CD4-positive, alpha-beta T cell treated with Interleukin-4 for 1 hour (primary cell): ENCODE data around the gene CDC42EP3.
A peak's percentile ranks its signal among the peaks of the same experiment; 100 is the strongest.

Experiments
- DNase-seq, 2 donors: peaks; one replicate each; pipeline ENCODE4 v3.0.0-alpha.2; 2020 to 2022

CDC42EP3 gene

DNA sequence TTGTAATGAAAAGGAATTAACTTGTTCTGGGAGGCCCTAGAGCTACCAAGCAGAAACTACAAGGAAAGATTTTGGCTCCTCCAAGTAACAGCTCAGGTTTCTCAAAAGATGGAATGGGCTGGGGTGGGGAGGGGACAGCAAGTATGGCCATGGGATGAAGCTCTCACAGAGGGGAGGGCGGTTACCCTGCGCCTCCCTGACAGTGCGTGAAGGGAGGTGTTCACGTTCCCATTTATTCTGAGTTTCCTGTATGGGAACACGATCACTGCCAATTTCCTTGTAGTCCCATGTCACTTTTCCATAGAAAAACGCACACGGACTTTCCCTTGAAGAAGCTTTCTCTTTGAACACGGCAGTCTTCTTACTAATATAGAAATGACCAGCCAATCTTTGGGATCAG, 17.0 kb downstream of the CDC42EP3 start:
- no peak for DNase-seq

DNA sequence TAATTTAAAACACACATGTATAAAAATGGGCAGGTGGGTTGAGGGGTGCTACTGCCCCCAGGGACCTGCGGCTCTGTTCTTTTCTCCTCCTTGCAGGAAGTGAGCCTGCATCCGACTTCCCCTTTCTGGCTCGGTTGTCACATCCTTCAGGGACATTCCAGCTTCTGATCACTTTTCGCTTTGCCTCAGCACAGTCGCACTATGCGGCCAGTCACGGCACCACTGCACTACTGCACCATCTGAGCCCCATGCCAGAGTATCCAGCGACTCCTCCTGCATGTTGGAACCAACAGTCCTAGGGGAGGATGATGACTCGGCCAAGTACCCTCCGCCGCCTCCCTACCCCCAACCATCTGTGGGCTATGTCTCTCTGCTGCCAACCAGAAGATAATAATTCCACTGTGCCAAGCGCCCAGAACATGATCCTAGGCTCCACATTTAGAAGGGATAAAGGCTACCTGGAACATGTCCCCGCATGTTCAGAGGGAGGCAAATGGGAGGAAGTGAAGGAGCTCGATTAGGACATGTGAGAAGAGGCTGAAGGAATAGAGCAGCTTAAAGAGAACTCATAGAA, 17.6 kb downstream of the CDC42EP3 start:
- peak; percentile 35 to 72 for DNase-seq

DNA sequence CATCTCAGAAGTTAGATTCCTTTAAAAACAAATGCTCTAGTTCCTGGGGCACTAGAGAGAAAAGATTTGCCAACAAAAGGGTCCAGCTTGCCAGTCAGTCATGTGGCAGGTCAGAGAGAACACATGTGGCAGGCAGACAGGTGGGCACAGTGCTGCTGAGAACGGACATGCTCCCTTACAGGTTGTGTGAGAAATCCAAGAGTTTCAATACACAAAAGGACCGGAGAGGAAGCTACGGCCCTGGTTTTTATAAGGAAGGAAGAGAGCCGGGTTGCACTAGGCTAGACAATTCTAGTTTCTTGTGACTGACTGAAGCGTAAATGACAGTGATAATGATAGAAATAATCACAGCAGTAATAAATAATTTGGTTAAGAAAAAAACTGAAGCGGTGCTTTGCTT, 18.3 kb downstream of the CDC42EP3 start:
- no peak for DNase-seq

DNA sequence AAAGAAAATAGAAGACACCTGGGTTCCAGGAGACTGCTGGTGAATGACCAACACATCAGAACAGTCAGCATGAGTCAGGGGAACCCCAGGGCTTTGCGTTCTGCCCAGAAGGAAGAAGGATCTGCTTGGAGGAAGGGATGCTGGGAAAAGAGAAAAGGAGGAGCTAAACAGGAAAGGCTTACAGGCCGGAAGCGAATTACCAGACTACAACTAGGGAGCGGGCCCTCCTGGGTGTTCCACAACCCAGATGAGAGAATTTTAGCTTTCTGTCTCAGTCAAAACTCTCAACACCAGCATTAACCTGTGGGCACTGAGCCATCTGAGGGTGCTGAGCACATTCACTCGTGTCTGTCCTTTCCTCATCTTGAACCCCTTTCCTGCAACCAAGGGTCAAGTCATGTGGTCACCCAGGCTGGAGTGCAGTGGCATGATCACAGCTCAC, 19.2 kb downstream of the CDC42EP3 start:
- no peak for DNase-seq

DNA sequence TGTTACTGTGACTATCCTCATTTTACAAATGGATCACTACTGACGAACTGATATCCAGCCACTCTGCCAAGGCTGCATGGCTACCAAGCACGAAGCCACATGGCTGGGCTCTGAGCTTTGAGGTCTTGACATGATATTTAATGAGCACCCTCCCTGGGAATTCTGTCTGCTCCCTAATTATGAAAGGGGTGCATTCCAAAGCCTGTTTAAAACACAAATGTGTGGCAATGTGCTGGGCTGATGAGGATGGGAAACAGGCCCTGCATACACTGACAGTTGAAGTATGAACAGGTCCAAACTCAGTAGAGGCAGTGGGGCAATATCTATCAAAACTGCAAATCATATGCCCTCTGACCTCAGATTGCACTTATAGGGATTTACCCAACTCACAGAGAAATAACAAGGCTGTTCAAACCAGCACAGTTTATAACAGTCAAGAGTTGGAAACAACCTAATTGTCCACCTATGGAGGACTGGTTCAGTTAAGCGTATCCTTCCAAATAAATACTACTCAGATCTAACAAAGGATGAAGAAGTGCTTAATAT, 20.8 kb downstream of the CDC42EP3 start:
- DNase-seq = no peak

DNA sequence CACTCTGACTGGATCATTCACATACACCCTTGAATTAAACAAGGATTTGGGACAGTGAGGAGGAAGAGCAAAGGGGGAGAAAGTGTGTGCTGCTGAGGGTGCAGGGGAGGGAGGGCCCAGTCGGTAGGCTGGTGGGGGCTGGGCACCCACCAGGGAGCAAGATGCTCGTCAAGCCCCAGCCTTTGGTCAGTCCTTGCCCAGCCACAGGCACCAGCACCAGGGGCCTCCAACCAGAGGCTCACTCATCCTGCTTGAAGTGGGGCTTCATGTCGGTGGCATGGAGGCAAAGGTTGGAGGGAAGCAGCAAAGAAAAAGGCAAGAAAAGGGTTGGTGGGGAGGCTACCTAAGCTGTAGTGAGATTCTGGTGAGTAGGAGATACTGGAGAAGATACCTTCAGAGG, 21.9 kb downstream of the CDC42EP3 start:
- no peak for DNase-seq

DNA sequence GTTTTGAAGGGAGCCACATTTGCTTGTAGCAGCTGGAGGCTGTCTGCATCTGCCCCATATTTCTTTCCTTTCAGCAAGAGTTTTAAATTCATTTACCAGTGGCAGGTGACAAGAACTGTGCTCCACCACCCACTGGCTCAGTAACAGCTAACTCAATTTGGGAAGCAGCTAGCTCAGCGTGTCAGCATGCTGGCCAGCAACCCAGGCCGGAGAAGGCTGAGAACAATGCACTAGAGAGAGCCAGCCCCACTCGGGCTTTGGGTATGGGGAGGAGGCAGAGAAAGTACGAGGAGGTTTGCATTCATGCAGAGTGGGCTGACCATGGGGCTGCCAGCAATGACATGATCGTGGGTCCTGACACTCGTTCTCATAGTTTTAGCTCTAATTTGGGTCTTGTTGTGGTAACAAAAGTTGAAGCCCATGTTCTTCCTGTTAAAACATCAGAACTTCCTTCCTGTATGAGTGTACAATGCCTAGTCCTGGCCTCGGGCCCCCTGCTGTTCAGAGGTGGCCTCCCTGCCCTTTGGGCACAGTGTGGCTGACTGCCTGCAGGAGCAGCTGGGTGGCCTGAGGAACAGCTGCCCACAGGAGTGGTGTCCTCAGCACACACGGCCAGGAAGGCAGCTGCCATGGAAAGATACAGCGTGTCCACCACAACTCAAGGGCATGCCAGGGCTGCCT, 23.0 kb downstream of the CDC42EP3 start:
- peak; percentile 69 to 72 for DNase-seq

DNA sequence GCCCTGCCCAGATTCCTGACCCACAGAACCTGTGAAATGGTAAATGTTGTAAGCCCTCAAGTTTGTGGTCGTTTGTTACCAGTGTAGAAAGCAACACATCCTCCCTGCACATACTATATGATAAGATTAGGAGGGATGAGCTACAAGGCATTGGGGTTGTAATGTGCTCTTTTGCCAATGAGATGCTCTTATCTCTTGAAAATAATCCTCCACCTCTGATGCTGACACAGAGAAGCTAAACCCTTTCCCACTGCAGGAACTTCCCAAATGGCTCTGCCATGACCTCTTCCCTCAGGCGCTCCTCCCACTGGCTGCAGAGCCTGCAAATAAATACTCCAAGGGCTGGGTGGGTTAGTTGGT, 23.5 kb downstream of the CDC42EP3 start:
- DNase-seq = no peak

DNA sequence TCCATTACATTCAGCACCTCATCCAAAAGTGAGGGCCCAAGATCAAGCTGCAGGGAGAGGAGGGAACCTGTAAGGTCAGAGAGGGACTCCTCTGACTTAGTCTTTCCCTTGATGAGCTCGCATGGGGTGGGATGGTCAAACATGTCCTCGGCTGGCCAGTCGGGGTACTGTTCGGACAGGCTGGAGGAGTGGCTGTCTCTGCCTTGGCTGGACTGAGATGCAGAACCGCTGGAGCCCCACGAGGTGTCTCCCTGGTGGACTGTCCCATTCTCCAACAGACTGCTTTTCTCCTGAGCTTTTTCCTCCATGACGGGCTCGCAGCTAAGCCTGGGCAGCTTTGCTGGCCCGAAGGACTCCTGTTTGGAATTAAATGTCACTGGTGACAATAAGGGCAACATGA, 25.6 kb downstream of the CDC42EP3 start:
- DNase-seq = no peak

DNA sequence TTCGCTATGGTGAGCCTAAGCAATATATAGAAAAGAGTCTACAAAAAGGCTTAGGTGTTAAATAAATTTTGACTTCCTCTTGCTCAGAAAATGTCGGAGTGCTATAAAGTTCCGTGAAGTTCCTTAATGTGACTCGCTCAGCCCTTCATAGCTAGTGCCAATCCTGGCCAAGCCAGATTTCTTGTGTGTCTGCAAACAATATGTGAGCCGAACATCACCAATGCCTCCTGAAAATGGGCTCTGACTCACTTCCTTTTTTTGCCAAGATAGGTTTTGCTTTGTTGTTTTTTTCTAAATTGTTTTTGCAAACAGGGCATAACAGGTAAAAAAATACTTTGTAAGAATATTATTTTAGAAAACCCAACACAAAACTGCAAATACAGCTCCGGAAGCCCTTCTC, 26.1 kb downstream of the CDC42EP3 start:
- peak in 1 of 2 donors; percentile 46 for DNase-seq

DNA sequence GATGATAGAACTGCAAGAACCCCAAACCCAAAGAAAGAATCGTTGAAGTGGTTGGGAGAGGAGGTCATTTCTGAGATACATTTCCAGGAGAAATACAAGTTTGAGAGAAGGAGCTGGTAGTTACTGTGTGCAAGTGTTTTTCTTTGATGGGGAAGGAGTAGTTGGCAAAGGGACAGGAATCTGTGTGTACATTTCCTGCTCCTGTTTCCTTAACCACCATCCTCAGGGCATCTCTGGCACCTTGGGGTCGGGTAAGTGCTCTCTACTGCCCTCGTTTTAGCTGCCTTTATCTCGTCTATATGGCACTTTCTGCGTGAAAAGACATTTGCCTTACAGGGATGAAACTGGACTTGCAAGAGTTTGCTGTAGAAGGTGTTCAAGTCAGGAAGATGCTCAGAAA, 27.3 kb downstream of the CDC42EP3 start:
- no peak for DNase-seq

DNA sequence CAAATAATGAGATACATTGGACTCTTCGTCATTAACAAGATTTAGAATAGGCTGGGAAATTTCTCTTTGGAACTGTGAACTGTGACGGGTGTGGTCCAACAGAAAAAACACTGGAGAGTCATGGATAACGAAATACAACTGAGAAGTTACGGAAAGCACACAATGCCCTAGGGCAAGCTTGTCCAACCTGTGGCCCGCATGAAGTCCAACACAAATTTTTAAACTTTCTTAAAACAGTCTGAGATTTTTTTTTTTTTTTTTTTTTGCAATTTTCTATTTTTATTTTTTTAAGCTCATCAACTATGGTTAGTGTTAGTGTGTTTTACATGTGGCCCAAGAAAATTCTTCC, 27.7 kb downstream of the CDC42EP3 start:
- no peak for DNase-seq

DNA sequence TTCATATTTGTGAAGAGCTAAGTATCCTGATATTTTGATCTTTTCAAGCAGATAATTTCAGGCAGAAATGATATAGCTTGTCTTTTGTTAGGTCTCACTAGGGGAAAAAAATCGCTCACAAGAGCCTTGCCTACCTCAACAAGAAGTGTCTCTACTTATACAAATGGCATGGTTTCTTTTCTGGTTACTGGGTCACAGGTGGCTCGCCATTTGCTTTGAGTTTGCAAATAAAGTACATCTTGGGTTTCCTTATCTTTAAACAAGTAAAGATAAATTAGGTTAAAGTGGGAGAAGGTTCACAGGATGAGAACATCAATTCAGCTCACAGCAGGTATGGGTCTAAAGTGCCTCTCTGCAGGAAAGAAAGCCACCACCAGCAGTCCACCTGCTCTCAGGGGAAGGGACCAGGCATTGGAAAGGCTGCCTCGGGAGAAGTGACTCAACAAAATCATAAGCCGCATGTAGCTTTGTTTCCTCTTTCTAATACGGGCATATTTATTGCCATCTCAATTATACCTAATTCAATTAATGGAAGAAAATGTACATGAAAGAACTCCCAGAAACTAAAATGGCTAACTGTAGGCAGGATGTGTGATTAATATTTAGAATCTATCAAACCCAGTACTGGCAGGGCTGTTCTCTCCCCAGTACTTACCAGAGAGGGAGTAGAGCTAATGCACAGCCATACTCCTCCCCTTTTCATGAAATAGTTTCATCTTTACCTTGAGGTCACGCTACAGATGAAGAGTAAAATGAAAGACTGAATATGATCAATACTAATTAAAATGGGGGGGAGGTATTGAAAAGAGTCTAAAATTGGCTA, 28.3 kb downstream of the CDC42EP3 start:
- no peak for DNase-seq

DNA sequence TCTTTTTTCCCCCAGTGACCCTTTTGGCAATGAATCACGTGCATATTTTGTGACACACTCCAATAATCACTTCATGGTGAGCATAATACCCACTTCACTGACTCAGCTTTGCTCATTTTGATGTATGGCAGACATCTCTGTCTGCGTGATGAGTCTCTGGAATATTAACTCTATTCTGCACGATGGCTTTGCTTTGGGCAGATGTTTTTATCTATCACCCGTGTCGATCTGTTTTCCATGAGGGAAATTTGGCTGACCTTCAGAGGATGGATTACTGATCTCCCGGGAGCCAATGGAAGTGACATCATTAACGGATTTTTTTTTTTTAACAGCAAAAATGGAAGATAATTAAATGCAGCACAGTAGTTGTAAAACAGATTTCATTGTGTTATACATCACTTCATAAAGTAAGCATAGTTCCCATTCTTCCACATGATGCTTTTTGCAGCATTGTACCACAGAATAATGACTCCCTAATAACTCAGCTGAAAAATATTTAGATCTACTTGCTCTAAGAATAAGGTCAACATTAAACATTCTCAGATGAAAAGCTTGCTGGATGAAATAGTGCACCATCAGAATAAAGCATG, 29.8 kb downstream of the CDC42EP3 start:
- DNase-seq = no peak

DNA sequence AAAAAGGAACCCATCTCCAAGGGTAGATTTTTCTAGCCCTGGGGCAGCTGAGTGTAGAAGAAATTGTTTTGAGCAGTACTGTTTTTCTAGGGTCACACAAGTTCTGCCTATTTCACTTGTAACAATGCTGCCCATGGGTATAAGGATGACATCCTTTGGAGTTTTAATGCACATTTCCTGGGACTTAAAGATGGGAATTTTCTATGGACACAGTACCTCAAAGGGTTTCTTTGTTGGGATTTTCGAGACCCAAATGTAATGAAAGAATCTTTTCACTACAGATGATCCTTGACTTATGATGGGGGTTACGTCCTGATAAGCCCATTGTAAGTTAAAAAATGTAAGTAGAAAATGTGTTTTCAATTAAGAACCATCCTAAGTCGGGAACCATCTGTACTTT, 31.8 kb downstream of the CDC42EP3 start:
- no peak for DNase-seq

DNA sequence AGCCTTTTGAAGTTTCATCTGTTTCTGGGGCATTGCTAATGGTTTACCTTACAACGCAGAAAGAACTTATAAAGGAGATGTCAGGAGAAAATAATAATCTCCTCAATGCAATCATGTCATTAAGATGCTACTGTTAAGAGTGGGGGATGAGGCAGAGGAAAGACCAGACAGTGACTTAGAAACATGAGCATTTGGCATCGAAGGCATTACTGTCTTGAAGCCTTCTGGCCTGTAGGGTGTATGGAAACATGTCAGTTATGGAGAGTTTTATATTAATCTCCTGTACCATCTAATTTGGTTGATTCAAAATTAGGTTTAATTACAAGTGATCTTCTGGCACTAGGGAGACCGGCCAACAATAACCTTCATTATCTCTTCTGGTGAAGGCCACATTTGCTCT, 32.5 kb downstream of the CDC42EP3 start:
- no peak for DNase-seq

DNA sequence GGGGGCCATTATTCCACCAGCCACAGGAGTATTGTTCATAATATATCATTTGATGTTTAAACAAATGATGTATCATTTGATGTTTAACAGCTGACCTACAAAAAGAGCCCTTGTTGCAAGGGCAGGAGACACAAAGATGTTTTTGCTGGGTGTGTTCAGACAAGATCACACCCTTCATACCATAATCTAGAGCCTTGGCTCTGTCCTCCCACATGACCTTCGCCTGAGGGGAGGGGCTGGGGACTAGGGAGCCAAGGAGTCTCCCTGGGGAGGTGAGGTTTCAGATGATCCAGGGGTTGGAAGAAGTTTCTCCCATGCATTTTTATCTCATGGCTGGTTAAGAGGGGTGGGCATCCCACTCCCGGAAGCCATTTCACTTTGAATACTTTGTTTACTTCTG, 33.5 kb downstream of the CDC42EP3 start:
- no peak for DNase-seq

DNA sequence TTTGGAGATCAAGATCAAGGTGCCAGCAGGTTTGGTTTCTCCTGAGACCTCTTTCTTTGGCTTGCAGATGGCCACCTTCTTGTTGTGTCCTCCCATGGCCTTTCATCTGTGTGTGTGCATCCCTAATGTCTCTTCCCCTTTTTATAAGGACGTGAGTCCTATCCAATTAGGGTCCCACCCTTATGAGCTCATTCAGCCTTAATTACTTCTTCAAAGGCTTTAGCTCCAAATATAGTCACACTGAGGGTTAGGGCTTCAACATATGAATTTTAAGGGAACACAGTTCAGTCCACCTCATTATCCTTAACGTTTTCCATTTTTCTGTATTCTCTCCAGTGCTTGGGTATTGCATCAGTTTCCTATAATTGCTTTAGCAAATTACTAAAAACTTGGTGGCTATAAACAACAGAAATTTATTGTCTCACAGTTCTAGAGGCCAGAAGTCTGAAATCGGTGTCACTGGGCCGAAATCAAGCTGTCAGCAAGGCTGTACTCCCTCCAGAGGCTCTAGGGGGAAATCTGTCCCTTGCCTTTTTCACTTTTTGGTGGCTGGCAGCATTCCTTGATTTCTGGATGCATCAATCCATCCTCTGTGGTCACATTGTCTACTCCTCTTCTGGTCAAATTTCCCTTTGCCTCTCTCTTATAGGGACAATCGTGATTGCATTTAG, 34.1 kb downstream of the CDC42EP3 start:
- DNase-seq = no peak

DNA sequence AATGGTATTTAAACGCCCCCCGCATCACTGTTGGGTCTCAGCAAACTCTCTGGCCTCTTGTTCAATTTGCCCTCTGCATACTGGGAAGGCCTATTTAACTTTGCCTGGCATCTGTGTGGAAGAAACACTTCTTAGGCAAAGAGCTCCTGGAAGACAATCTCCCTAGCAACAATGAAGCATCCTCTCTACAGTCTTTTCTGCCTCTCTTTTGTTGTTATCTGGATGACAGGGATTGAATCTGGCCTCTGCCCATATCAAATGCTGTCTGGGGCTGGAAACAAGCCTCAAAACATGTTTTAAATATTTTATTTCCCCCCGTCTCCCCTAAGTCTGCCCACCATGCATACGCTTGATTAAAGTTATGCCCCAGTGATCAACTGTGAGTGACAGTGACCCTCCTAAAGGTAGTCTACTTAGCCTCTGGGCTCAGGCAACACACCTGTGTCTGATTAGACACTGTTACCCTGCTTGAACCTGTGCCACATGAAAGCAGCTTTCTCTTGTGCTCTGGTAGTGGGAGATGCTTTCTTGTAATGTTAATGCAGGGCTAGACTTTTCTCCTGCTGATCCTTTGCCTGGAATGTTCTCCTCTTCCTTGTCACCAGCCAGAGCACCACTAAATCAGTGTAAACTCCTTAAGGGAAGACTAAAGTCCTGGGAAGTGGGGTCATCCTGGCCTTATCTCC, 34.9 kb downstream of the CDC42EP3 start:
- no peak for DNase-seq

DNA sequence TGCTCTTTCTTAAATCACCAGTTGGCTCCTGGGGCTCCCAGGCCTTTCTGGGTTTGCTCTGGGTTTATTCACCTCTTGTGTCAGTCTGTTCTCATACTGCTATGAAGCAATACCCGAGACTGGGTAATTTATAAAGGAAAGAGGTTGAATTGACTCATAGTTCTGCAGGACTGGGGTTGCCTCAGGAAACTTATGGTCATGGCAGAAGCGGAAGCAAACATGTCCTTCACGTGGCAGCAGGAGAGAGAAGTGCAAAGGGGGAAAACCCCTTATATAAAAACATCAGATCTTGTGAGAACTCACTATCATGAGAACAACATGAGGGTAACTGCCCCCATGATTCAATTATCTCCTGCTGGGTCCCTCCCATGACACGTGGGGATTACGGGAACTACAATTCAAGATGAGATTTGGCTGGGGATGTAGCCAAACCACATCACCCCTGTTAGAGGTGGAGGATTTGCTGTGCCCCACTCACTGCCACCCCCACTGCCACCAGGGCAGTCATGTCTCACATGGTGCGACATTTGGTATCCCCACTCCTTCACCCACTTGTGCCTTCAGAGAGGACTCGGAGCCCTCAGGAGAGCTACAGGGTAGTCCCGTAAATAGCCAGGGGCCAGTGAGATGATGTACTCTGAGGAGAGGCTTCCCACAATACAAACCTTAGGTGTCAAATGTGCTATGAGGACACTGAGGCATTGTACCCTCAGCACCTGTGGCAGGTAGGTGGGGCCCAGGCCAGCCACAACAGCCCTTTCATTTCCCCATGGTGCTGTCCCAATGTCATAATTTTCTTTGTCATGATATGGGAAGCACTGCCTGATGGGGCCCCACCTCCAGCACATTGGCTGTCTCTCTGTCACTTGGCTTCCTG, 35.7 kb downstream of the CDC42EP3 start:
- peak; percentile 88 to 89 for DNase-seq

DNA sequence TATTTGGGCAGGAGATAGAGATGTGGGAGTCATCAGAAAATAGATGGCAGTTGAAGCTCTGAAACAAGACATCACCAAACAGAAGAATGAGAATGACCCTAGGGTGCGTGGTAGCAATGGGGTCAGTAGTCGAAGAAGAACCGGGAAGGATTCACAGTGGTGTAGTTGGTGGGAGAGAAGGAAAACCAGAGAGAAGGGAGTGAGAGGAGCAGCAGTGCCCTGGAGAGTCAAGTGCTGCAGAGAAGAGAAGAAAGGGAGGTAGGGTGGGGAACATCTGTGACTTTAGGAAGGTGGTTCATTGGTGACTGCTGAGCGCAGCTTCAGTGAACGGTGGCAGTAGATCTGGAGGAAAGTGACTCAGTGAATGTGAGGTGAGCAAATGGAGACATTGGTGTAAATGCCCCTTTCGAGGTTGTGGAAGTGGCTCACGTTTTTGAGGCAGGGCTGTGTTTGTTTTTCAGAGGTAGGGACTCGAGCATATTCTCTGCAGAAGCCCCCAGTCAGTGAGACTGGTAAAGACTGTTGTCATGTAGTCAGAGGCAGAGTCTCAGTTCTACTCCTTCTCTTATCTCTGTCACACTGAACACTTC, 36.4 kb downstream of the CDC42EP3 start:
- no peak for DNase-seq
